ENCODE results near the gene CPNE8.

The CPNE8 gene

GRCh38 chr12:38614171-38614570, 291.2 kb downstream of the CPNE8 start:
- no peak for DNase-seq

DNA sequence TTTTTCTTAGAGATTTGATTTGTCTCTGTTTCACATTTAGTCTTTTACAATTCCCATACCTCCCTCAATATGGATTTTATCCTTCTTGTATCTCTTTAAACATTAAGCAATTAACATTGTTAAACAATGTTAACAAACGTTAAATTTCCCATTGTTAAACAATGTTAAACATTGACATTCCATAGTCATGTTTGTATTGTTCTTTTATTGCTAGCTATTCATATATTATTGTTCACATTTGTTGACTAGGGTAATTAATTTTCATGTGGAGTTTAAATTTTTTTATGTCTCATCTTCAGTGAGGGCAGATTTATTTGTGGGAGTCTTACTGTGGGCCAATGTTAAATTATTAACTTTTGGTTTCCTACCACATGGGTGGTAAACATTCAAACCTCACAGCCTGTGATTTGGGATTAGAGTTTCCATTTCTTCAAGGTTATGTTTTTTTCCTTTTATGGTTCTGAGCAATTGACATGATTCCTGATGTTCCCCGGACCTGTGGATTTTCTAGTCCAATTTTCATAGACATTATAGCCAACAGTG, 294.5 kb downstream of the CPNE8 start:
- DNase-seq, result no peak

DNA sequence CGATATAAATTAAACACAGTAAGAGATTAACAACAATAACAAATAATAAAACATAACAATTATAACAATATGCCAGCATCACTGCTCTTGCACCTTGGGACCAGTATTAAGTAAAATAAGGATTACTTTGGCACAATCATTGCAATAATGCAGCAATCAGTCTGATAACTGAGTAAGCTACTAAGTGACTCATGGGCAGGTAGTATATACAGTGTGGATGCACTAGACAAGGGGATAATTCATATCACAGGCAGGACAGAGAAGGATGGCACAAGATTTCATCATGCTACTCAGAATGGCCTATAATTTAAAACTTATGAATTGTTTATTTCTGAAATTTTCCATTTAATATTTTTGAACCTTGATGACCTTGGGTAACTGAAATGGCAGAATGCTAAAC, 298.1 kb downstream of the CPNE8 start:
- DNase-seq, result no peak
